Measurements from ENCODE around the gene OPN4.

DNA sequence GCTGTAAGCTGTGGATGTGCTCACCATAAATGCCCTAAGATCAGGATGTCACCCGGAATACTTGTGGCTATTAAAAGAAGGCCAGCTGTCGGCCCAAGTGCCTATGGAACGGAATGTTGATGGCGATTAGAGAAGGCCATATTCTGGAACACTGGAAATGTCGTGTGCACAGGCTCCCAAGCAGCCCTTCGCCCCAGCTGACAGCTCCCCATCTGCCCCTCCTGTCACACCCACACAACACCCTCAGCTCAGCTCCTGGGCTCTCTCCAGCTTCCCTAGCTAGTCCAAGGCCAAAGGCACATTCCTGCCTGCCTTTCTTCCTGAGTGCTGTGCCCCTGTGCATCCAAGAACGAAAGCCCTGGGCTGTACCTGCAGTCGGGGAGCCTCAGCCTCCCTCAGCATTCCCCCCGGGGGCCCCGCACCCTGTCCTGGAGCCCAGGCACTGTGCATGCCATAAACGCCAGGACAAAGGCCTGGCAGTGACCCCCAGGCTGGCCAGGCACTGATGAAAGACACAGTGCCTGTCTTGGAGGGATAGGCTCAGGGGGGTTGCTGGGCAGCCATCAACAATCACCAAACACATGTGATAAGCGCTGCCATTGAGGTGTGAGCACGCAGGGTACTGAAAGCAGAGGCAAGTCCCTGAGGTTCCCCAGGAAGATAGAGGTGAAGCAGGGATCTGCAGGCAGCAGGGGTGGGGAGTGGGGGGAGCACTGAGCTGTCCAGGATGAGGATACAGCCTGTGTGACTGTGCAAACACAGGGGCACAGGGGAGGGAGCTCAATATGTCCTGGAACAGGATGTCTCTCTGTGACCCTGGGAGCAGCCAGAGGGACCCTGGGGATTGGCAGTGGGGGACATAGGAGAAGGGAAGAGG, 10.2 kb downstream of the OPN4 start:
- TF ChIP-seq FOXM1 (CRISPR knock-in tag; IDR thresholded peaks at IDR 0.05) (no peak), TGIF2 (CRISPR knock-in tag; IDR thresholded peaks at IDR 0.05) (no peak), RAD21 (CRISPR knock-in tag; IDR thresholded peaks at IDR 0.05) (no peak), HMG20B (CRISPR knock-in tag; conservative IDR thresholded peaks at IDR 0.05) (no peak), EP300 (IDR thresholded peaks at IDR 0.05; ENCODE audit: low read depth in 2 of 2, low read length in 2 of 2) (no peak), EP300 (CRISPR knock-in tag; IDR thresholded peaks at IDR 0.05; ENCODE audit: borderline replicate concordance) (no peak), ZNF224 (CRISPR knock-in tag; IDR thresholded peaks at IDR 0.05) (no peak), MXI1 (IDR thresholded peaks at IDR 0.05; ENCODE audit: borderline replicate concordance, low read depth, low read length) (no peak), NCOA2 (CRISPR knock-in tag; IDR thresholded peaks at IDR 0.05) (no peak), RARA (CRISPR knock-in tag; IDR thresholded peaks at IDR 0.05) (no peak)
- TF ChIP-seq, protein P1, sequence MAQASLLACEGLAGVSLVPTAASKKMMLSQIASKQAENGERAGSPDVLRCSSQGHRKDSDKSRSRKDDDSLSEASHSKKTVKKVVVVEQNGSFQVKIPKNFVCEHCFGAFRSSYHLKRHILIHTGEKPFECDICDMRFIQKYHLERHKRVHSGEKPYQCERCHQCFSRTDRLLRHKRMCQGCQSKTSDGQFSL (CRISPR knock-in tag; IDR thresholded peaks at IDR 0.05), result no peak
- TF ChIP-seq, protein P2, sequence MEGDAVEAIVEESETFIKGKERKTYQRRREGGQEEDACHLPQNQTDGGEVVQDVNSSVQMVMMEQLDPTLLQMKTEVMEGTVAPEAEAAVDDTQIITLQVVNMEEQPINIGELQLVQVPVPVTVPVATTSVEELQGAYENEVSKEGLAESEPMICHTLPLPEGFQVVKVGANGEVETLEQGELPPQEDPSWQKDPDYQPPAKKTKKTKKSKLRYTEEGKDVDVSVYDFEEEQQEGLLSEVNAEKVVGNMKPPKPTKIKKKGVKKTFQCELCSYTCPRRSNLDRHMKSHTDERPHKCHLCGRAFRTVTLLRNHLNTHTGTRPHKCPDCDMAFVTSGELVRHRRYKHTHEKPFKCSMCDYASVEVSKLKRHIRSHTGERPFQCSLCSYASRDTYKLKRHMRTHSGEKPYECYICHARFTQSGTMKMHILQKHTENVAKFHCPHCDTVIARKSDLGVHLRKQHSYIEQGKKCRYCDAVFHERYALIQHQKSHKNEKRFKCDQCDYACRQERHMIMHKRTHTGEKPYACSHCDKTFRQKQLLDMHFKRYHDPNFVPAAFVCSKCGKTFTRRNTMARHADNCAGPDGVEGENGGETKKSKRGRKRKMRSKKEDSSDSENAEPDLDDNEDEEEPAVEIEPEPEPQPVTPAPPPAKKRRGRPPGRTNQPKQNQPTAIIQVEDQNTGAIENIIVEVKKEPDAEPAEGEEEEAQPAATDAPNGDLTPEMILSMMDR (CRISPR knock-in tag; IDR thresholded peaks at IDR 0.05), result no peak
